HG02759 (cell line): ENCODE results near the gene ASB13.

Experiments used
- ATAC-seq: cut with Tn5 transposase; IDR thresholded peaks from one replicate; pipeline ENCODE4 v1.9.1; 2021; ENCODE audit warnings: mild to moderate bottlenecking, moderate library complexity; ENCODE audit not compliant: unreplicated experiment

The ASB13 gene, protein sequence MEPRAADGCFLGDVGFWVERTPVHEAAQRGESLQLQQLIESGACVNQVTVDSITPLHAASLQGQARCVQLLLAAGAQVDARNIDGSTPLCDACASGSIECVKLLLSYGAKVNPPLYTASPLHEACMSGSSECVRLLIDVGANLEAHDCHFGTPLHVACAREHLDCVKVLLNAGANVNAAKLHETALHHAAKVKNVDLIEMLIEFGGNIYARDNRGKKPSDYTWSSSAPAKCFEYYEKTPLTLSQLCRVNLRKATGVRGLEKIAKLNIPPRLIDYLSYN

DNA sequence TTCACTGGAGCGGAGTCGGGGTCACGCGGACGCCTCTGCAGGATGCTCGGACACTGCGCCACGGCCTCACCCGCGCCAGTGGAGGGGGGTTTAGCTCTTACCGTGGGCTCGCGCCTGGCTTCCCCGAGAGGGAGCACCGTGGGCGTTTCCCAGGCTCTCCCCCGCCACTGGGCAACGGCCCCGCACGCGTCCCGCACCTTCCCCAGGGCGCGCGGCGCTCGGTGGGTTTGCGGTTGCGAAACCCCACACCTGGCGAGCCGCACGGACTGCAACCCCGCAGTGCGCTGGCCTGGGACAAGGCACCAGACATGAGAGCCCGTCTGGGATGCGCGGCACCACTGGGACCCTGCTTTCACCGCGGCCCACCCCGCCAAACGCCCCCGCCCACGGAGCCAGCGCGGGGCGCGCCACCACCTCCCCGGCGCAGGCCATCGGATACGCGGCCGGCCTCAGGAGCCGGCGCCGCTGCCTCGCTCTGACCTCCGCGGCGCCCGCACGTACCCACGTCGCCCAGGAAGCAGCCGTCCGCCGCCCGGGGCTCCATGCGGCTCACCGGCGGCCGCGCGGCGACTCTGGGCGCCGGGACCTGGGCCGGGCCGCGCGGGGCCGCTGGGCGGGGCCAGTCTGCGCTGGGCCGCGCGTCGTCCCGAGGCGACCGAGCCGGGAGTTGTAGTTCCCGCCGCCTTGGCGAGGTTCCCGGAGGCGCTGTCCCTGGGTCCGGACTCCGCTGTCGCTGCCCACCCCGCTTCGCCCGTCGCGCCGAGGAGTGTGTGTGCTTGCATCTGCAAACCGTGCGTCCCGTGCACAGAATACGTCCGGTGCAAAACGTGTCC lies at the start of gene ASB13:
TSS of gene ASB13 (minus strand) at position 588 of the 833 bp plus-strand sequence. CDS start at position 544, 44 bp downstream.
- ATAC-seq = peak; percentile 72

DNA sequence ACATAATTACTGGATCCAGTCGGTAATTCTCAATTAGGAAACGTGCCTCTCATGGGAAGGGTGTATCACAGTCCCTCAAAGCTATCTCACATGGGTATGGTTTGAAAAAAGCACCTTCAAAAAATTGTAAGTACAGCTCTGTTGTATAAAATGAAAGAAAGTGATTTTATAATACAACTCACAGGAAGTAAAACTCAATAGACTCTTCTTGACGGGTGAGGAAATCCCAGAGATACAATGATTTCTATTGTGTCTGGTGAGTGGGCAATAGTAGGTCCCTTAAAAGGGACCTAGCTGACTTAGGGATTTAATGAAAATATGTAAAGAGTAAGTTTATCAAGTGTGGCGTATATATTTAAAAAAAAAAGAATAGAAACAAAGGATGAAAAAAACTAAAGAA lies 45.2 kb upstream of the ASB13 start:
- ATAC-seq = no peak

DNA sequence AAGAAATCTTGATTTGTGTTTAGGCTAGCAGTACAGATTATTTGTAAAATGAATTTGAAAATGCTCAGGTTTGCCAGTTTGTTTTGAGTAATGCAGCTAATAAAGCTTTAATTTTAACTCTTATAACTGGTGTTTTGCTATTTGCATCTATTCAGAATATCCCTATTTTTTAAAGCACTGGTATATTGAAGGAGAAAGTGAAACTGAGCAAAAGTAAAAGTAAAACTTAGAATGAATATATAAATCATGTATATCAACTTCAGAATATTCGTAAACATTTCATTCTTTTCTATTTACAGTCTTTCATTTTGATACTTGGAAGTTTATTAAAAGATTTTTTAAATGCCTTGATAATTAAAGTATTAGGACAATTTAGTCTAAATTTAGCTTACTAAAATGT lies 44.5 kb upstream of the ASB13 start:
- no peak for ATAC-seq

DNA sequence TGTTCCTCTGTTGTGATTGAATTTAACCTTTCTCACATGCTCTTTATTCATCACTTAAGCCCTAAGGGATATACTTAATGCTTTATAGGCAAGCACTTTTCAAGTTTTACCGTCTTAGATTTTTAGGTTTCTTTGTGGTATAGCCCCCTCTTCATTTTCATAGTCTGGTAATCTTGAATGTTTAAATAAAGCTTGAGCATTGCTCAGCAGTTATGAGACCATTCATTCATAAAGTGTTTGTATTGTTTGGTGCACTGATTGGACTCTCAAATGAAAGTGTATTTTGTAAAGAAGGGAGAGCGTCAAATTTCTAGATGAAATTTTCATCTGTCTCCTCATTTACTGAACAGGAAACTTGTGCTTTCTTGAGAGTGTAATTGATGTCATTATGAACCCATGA lies 43.5 kb upstream of the ASB13 start:
- no peak for ATAC-seq

DNA sequence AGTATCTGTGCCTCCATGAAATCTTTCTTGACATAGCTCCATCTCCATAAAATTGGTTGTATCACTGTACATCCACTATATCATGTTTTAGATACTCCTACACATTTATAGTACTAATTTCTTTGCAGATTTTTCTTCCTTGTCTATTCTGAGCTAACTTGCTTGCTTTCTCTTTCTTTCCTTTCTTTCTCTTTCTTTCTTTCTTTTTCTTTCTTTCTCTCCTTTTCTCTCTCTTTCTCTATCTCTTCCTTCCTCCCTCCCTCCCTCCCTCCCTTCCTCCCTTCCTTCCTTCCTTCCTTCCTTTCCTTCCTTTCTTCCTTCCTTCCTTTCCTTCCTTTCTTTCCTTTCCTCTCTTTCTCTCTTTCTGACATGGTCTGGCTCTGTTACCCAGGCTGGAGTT lies 42.0 kb upstream of the ASB13 start:
- ATAC-seq = no peak

DNA sequence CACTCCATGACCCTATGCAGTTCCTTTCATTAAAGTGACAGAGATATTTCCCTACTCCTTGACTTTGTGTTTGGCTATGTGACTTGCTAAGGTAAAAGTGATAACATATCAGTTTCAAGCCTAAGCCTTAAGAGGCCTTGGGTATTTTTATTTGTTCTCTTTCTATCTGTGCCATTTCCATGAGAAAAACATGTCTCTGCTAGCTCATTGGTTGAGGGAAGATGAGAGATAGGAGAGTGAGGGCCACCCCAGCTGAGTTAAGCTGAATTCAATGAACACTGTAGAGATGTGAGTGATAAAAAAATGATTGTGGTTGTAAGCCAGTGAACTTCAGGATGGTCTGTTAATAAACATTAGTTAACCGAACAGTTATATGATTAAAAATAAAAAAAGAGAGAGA lies 31.7 kb upstream of the ASB13 start:
- no peak for ATAC-seq

- ATAC-seq = no peak
These were observed 30.9 kb upstream of the ASB13 start for GRCh38 chr10:5697342-5697741.

DNA sequence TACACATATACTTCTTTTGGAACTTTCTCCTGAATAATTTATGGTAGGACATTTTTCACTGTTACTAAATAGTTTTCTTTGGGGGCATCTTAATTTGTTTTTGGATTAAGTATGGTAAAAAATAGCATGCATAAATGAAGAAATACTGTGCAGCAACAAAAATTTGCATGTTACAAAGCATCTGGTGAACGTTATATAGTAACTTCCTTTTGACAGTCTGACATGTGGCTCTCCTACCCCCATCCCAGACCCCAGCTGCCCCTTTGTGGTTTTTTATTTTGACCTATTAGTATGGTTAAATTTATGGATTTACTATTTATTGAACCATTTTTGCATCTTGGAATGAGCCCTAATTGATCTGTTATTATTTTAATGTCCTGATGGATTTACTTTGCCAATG lies 28.2 kb upstream of the ASB13 start:
- no peak for ATAC-seq

DNA sequence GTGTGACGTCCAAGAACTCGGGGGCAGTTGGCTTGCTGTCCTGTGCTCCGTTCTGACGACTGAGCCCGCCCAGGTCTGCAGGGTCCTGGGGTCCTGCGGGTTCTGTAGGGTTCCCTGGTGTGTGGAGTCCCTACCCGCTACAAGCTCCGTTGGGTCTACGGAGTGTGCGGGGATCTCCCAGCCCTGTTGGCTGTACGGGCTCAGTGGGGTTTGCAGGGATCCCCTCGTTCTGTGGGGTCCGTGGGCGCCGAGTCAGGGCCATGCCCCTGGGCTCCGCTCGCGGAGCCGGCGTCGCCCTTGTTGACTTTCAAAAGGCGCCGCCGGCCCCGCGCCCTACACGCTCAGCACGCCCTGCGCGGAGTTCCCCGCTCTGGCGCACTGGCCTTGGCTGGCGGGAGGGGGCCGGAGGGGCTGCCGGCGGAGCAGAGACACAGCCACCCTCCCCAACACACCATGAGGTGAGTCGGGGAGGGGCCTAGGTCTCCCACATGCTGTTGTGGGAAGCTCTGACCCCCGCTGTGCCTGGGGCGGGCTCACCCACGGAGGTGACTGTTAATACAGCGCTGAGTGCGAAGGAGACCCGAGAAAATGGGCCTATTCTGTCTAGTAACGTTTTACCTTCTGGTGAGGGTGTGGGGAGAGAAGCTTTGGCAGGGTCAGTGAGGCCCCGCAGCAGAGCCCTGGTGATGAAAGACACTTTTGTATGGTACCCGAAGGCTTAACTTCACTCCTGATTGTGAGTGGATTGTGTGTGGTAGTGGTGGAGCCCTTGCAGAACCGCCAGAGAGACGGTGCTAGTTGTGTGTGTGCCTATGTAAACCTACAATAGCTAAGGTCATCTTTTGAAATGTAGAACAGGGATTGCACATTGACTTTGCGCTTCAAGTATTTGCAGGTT lies 26.3 kb upstream of the ASB13 start:
- peak; percentile 89 for ATAC-seq

DNA sequence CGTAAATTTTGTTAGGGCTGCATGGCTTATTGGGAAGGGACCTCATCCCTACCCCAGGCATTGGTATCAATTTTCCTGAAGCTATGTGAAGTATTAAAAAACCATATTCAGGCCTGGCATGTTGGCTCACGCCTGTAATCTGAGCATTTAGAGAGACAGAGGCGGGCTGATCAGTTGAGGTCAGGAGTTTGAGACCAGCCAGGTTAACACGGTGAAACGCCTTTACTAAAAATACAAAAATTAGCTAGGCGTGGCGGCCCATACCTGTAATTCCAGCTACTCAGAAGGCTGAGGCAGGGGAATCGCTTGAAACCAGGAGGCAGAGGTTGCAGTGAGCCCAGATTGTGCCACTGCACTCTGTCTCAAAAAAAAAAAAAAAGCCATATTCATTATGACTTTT lies 25.4 kb upstream of the ASB13 start:
- no peak for ATAC-seq

- no peak for ATAC-seq
These were observed 22.2 kb upstream of the ASB13 start for GRCh38 chr10:5688587-5688986.

- no peak for ATAC-seq
These were observed 19.4 kb upstream of the ASB13 start for GRCh38 chr10:5685764-5686240.

DNA sequence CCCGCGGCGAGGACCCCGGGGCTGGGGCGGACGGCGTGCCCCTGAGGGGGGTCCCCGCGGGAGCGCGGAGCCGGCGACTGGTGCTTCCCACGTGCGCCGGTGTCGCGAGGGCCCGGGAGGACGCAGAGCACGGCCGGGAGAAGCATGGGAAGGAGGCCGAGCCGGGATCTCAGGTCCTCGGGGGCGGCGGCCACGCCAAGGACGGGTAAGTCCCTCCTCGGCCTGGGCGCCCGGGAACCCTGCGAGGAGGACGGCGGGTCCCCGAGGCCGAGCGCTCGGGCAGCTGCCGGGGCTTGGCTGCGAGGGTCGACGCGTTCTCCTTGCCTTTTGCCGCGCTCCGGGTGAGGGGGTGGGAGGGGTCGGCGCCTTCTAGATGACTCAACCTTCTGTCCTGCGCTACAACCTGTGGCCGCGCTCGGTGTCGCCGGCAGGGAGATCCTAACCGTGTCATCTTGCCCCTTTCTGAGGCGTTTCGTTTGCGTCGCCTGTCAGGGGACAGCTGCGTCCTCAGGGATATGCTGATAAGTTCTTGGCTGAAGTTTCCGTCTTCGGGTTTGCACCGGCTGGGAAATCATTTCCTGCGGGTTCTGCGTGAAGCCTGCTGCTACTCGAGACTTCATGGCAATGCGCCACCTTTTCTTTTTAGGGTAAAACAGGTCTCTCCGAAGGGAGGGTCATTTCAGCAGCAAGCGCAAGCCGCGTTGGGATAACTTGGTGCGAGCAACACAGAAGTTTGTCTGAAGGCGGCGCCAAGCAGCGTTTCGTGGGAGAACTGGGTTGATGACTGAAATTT lies 18.8 kb upstream of the ASB13 start:
- peak; percentile 46 for ATAC-seq

DNA sequence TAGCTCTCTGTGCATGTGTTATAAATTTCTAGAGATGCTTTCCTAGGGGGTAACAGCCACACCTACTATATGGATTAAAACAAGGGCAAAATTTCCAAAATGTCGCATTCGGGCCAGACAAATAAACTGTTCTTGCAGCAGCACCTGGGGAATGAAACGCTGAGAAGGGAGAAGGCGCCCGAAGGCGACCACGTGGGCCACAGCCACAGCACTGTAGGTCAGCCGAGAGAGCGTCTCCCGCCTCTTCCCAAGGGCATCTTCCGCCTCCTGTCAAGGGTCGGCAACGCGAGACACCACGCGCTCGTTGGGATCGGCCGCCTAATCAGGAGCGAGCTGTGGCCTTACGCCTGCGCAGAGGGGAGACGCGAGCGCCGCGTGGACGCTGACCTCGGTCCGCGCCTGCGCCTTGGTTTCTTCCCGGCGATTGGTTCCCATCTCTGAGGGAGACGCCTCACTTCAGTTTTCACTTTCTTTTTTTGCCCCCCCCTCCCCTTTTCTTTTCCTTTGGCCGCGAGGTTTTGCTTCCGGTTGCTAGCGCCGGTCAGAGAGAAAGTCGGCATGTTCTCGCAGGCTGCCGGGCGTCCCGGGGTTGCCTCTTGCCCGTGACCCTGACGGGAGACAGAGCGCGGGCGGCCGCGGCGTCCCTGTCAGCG lies 18.0 kb upstream of the ASB13 start, which contains the start of gene TASOR2:
TSS of gene TASOR2 (plus strand) at position 521 of the 653 bp plus-strand sequence. CDS start 35,805 bp downstream, outside the sequence.
- peak; percentile 82 for ATAC-seq

- no peak for ATAC-seq
These were observed 16.7 kb upstream of the ASB13 start for GRCh38 chr10:5683065-5683464.

- ATAC-seq = no peak
These were observed 15.5 kb upstream of the ASB13 start for GRCh38 chr10:5681930-5682329.

DNA sequence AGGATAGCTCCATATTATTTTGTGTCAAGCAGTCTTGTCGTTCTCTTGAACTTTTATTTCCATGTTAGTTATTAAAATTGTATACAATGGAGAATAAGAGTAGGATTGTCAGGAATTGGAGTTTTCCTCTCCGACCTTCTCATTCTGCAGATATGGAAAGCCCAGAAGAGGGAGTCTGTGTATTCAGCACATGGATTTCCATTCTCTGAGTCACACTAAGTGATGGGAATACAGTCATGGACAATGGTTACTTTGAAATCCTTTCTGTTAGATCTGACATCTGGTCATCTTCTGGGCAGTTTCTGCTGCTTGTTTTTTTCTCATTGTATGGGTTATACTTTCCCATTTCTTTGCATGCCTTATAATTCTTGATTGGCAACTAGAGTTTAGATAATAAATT lies 13.2 kb upstream of the ASB13 start:
- ATAC-seq = no peak

- ATAC-seq = no peak
These were observed 12.6 kb upstream of the ASB13 start for GRCh38 chr10:5679037-5679435.

- no peak for ATAC-seq
These were observed 12.1 kb upstream of the ASB13 start for GRCh38 chr10:5678397-5679036.
